ENCODE data around the gene ADAMTS4. TPM values are rescaled to one million over a fixed set of nuclear protein-coding genes. Genes with fewer than 3 reads are reported as not detected.

Gene ADAMTS4
- total RNA-seq, 1 donor from 2014 or later, result 43.7 TPM

DNA sequence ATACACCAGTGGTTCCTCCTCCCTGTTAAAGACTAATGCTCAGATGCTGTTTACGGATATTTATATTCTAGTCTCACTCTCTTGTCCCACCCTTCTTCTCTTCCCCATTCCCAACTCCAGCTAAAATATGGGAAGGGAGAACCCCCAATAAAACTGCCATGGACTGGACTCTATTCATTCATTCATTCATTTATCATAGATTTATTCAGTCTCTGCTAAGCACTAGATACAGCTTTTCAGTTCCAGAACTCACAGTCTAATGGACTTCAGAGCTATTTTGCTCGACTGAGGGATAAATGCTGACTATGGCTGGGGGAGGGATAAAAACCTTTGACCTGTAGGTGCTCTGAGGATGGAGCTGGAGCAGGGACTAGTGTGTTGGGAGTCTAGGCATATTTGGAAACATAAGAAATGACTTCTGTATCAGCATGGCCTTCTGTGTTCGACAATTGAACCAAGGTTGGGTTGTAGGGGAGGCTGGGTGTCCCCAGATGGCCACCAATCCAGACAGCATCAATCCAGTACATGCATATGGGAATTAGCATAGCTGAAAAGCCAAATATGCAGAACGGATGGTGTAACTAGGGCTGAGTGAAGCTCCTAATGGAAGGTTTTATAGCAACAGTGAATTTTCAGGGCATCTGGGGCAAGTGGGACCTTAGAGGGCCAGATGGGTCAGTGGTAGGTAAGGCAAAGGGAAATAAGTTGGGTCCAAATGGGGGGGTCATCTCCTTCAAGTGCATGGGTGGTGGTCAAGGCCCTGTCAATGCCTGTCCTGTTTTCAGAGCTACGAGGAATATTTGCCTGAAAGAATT lies 20.4 kb upstream of the ADAMTS4 start:
- no peak for DNase-seq (ENCODE audit: low read depth, low spot score)

DNA sequence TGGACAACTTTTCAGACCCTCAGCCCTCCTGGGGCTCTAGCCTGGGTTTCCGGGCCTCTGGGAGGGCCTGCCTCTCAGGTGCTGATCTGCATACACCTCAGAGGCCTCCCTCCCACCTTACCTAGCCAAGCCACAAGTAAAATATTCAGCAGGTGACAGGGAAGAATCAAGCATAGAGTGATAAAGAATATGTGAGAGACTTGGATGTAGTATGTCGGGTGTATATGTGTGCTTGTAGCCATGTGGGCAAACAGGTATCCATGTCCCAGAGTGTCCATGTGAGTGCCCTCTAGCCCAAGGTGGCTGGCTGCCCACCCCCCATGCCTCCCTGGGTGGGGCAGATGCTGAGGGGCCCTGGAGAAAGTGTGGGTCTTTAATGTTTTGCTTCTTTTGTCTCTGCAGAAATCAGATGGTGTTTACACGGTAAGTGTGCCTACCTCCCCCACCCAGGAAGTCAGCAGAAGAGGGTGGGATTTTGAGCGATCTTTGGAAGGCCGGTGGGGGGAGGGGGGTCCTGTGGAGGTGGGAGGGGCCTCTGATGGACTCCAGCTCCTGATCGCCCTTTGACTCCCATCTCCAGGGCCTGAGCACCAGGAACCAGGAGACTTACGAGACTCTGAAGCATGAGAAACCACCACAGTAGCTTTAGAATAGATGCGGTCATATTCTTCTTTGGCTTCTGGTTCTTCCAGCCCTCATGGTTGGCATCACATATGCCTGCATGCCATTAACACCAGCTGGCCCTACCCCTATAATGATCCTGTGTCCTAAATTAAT lies 19.6 kb upstream of the ADAMTS4 start:
- no peak for DNase-seq (ENCODE audit: low read depth, low spot score)

DNA sequence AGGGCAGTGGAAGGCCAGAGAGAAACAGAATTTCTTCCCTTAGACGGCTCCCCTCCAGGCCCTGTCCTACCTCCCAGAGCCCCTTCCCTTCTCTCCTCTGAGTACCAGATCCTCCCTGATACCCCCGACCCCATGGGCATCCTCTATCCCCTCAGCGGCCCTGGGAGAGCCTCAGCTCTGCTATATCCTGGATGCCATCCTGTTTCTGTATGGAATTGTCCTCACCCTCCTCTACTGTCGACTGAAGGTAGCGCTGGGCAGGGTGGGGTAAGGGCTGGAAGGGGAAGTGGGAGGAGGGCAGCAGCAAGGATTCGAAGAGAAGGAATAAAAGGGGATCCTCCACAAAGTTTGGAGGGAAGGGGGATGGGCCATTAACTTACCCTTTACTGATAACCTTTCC lies 19.0 kb upstream of the ADAMTS4 start:
- no peak for DNase-seq (ENCODE audit: low read depth, low spot score)

DNA sequence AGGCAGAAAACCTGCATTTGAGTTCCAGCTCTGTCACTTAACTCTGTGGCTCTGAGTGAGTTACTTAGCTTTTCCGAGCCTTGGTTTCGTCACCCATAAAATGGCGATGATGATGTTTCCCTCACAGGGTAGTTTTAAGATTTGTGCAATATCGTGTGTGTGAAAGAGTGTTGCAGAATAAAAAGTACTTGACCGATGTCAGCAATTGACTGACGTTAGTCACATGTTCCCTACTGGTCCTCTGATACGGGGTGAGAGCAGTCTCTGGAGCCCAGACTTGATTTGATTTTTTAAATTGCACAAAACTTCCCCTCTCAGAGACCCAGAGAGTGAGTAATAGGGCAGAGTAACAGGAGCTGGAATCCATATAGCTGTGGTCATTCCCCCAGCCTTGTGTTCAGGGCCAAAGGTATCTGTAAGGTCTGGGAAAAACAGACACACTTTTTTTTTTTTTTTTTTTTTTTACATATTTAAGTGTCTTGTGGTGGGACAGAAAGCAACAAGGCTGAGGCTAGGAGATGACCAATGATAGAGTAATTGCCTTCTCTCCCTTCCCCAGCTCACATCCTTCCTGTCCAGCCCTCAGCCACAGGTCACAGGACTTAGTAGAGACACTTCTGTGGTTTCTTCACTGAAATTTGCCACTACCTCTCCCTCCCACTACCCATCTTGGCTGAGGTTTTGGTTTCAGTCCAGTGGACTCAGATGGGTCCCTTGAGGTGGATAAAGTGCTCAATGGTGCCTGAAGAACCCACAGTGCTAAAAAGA lies 18.3 kb upstream of the ADAMTS4 start:
- DNase-seq (ENCODE audit: low read depth, low spot score), result no peak

DNA sequence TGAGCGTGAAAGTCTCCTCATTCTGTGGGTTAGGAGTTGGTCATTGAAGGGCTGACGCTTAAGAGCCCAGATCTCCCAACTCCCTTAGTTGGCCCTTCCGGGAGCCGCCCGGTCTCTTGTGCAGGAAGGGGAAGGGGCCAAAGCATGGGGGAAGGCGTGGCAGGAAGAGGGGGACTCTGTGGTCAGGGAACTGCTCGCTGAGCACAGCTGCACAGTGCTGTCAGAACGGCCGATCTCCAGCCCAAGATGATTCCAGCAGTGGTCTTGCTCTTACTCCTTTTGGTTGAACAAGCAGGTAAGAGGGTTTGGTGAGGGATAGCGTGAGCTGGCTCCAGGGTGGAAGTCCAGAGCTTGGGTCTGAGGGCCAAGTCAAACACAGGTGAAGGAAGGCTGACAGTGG lies 16.2 kb upstream of the ADAMTS4 start, which contains the start of gene FCER1G:
FCER1G (plus strand) TSS at position 220 of the 400 bp plus-strand sequence; CDS start at position 247, 27 bp downstream.
- no peak for DNase-seq (ENCODE audit: low read depth, low spot score)

DNA sequence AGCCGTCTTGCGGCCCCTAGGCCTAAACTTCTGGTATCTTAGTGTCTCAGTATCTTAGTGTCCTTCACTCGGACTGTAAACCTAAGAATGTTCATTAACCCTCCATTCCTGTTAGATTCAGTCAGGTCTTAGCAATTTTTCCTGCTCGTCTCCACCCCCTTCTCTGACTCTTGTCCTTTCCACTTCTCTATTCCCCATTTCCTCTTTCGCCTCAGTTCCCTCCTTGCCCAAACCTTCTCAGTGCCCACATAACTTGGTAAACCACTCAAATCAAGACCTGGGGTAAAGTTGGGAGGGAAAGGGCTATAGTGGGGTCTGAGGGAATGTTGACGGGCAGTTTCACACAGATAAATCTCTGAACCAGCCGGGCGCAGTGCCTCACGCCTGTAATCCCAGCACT lies 15.5 kb upstream of the ADAMTS4 start:
- DNase-seq (ENCODE audit: low read depth, low spot score), result no peak

DNA sequence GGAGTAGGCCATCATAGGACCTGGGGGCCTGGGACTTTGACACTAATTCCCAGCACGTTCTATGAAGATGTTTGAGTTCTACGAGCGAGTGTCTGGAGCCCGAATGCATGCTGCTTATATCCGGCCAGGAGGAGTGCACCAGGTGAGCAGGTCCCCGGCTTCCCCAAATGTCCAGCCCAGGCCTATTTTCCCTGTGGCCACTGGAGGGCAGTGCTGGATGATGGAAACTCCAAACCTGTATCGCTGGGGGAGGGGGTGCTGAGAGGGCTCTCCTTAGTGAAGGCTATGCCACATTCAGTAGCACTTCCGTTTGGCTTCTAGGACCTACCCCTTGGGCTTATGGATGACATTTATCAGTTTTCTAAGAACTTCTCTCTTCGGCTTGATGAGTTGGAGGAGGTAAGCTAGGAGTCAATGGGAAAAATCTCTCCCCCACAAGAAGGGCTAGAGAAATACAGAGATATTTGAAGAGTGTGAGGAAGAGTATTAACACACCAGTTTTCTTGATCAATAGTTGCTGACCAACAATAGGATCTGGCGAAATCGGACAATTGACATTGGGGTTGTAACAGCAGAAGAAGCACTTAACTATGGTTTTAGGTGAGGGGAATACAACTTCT lies 11.0 kb upstream of the ADAMTS4 start:
- DNase-seq (ENCODE audit: low read depth, low spot score), result no peak

DNA sequence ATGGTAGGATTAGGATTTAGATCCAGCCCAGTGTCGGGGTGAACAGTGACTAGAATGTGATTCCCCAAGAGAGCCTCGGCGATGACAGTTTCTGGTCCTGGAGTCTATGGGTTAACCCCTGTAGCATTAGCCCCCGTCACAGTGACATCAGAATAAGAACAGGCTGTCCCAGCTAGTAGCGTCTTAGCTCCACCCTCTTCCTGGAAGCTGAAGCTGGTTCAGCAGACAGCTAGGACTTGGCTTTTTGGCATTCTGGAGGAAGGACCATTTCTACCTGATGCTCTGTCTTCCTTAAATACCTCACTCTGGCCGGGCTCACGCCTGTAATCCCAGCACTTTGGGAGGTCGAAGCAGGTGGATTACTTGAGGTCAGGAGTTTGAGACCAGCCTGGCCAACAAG lies 8.3 kb upstream of the ADAMTS4 start:
- DNase-seq (ENCODE audit: low read depth, low spot score), result no peak

DNA sequence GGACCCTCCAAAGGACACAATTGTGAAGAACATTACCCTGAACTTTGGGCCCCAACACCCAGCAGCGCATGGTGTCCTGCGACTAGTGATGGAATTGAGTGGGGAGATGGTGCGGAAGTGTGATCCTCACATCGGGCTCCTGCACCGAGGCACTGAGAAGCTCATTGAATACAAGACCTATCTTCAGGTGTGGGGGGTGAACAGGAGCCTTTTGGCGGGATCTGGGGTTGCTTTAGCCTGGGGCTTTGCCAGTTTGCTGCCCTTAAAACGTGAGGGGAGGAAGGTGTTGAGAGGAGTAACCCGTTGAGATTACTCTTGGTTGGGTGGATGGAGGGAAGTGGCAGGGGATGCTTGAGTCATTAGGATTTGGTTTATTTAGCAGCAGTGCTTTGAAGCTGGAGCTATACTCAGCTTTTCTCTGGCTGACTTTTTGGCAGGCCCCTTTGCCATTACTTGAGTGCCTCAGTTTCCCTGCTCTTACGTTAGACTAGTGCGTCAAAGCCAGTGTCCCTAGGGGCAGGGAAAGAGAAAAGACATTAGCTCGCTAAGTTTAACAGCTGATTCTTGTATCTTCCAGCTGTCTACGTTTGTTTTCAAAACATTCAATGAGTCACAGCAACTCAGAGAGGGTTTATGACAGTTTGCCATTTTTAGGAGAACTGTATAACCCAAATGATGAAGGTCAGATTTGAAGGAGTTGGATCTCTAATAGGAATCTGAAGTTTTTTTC lies 7.7 kb upstream of the ADAMTS4 start:
- DNase-seq (ENCODE audit: low read depth, low spot score), result no peak

DNA sequence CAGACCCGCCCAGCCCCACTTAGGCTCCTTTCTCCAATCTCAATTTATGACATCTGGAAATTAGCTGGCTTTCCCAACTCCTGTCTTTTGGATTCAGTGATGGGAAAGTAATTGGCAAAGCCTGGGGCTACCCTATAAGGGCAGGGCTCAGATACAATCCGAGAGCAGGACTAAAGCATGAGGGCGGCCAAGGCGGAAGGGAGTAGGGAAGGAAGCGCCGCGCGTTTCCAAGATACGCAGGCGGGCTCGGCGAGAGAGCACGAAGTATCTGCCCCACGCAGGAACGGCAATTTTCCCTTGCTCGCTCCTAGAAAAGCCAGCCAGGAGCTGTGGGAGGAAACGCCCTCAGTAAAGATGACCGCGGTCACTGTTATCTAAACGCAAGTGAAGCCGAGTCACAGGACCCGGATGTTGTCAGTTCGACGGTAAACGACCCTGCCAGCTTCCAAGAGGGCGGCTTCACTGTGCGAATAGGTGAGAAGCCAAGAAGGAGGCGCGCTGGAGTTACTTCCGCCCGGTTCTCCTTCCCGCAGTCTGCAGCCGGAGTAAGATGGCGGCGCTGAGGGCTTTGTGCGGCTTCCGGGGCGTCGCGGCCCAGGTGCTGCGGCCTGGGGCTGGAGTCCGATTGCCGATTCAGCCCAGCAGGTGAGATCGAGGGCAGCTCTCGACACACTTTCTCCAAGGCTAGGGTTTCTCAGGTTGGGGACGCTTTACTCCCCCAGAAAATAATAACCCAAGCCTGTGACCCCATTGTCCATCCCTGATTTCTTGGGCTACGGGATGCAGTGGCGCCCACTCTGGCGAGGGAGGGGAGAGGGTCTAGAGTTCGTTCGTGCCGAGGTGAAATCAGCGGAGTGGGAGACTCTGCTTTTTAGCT lies 3.2 kb upstream of the ADAMTS4 start, which contains the start of gene NDUFS2:
NDUFS2 (plus strand) TSS at position 532 of the 877 bp plus-strand sequence; CDS start at position 551, 19 bp downstream.
- peak; percentile 97 for DNase-seq (ENCODE audit: low read depth, low spot score)

DNA sequence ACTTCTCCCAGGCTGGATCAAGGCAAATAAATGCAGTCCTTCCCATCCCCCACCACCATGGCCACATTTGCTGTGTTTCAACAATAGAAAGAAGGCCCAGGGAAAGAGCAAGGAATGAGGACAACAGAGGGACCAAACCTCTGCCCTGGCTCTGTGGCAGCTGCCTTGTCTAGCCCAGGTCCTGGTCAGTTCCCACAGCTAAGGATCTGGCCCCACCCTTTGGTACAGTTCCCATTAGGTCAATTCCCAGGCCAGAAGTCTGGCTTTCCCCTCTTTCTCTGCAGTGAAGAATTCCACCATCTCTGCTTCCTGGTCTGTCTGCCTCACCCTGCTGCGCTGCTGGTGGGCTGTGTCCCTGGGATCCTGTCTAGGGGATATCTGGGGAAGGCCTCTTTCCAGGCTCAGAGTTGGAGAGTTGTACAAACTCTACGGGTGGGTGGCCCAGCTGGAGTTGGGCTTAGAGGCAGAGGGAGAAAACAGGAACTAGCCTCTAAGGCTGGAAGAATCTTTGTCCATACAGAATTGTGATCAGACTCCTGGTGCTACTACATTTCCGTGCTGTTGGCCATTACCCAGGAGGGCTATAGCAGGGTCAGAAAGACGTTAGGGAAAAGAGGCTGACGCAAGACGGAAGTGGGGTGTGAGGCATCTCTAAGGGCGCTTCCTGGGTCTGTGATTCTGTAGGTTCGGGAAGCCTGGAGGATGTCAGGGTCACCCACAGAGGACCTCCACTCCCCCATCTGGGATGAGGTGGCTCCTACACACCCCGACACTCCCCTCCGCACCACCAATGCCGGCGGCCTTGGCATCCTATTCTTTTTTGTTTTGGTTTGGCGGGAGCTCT lies 2.4 kb upstream of the ADAMTS4 start:
- DNase-seq (ENCODE audit: low read depth, low spot score), result no peak

DNA sequence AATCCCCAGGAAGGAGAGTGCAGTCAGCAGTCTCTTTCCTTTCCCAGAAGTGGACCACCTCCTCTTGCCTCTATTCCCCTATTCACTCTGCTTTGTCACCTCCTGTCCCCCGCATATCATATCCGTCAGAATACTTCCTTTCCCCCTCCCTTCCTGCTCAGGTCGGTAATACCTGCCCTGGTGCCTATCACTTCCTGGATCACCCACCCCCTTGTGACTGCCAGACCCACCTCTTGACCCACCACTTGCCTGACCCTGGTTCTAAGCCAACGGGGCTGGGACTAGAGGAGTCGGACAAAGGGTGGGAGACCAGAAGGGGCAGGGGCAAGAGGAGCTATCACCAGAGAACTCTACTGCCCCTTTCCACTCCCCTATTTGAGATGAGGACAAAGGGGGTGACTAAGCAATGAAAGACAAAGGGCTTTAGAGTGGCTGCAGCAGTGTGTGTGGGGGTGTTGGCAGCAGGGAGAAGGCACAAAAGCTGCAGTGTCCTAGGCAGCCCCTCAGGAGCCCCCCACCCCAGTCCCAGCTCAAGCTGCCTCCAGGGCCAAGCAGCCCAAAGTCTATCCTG lies 1.7 kb upstream of the ADAMTS4 start:
- DNase-seq (ENCODE audit: low read depth, low spot score), result no peak

DNA sequence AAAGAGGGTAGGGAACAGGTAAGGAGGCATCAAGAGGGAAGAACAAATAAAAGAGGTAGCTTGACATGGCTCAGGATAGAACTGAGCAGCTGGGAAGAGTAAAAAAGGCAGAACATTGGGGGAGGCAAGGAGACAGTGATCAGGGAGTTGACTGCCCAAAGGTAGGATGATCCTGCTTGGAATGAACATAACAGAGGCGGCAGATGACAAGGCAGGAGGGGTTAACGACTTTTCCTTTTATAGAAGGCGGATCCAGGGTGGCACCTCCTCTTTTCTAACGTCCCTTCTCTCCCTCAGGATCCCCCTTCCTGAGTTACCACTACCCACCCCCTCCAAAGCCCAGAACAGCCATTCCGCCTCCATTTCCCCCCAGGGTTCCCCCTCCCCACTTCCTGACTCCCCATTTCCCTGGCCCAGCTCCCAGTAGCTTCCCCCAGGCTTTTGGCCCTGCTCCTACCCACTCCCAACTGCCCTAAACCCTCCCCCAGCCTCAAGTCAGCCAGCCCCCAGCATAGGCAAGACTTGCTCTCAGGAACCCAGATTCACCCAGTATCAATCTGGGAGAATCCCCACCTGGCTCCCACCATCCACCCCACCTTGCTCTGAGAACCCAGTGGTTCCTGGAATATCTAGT lies 769 bp upstream of the ADAMTS4 start:
- no peak for DNase-seq (ENCODE audit: low read depth, low spot score)

DNA sequence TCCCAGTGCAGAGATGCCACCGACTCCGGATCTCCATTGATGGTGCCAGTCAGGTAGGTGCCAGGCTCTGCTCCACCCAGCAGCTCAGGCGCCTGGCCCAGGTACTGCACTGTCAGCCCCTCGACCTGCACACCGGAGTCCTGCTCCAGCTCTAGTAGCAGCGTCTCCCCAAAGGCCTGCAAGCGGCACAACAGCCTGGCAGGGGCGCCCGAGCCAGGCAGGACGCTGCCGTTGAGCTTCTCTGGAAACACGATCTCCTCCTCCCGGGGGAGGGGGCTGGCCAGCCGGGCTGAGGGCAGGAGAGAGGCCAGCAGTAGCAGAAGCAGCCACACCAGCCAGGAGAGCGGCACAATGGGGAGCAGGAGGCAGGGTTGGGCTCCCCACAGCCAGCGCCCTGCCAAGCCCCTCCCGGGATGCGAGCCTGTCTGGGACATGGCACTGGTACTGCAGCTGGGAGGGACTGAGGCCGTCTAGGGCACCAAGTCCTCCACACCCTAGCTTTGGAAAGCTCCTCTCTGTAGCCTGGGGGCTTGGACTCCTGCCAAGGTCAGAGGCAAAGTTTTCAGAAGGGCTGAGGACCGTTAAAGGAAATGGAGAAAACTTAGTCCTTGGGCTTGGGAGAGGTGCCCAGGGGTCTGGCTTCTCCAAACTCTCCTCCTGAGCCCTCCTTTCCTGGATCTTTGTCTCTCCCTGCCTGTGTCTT lies 509 bp downstream of the ADAMTS4 start:
- DNase-seq (ENCODE audit: low read depth, low spot score), result no peak

DNA sequence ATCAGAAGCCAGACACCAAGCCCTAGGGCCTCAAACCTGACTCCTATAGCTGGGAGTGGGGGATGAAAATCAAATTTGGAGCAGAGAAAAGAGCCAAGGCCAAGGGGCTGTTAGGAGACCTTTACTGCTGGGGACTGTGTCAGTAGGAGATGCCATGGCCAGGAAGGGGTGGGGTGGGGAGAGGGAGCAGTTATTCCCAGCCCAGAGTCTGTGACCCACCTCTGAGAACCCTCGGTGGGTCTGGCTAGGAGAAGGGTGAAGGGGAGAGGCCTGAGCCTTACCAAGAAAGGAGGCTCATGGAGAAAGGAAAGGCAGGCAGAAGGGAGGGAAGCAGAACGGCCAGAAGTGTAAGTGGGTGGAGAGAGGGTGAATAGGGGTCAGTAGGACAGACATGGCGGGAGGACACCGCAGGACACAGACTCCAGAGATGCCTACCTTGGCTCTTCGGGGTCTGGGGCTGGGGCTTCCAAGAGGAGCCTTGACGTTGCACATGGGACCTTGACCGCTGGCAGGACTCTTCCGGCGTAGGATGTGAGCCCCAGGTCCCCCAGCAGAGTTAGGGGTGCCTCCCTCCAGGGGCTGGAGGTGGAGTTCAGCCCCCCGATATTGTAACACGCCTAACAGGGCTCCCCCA lies 1.2 kb downstream of the ADAMTS4 start:
- DNase-seq (ENCODE audit: low read depth, low spot score), result no peak

DNA sequence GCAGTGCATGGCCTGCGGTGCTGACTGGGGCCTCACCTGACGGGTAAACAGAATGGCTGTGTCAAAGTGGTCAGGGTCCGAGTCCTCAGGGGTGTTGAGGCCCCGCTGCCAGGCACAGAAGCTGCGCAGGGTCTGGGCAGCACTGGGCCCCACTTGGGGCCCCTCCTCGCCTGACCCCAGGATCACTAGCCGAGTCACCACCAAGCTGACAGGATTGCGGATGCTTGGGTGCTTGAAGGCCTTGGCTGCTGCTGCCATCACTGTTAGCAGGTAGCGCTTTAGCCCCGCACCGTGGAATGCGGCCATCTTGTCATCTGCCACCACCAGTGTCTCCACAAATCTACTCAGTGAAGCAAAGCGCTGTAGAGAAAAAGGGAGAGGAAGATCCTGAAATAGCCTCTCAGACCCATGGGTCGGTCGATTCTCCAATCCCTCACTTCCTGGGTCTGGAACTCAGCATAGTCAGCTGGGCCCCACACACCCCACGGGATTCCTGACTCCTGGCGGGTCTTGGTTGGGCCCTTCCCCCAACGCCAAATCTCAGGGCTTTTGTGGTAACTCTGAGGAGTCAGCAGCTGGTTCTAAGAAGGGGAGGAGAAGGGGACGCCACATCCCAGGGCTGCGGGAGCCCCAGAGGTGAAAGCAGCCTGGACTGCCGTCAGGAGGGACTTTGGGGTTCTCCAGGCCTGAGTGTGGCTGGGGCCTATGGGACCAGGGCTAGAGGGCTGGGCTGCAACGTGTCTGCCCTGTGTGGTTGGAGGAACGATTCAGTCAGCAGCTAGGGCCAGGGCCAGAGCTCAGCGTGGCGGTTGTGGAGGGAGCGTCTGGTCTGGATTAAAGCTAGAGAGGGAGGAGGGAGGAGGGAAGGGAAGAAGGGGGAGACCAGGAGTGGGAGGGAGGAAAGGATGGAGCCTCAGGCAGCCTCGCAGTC lies 2.1 kb downstream of the ADAMTS4 start:
- DNase-seq (ENCODE audit: low read depth, low spot score), result no peak

All from pulmonary artery endothelial cell (primary cell).